ENCODE results near the gene KCMF1. TPM values are rescaled to one million over a fixed set of nuclear protein-coding genes. Genes with fewer than 3 reads are reported as not detected.
A peak's percentile ranks its signal among the peaks of the same experiment; 100 is the strongest.
"Not testable (repeated sequence)": the region's sequence is repeated elsewhere in the genome, so short reads cannot be mapped to it uniquely, and the experiment has no call there.

KCMF1 gene
- polyA plus RNA-seq, 3 donors = 44.9 to 55.2 (median 49.6) TPM

DNA sequence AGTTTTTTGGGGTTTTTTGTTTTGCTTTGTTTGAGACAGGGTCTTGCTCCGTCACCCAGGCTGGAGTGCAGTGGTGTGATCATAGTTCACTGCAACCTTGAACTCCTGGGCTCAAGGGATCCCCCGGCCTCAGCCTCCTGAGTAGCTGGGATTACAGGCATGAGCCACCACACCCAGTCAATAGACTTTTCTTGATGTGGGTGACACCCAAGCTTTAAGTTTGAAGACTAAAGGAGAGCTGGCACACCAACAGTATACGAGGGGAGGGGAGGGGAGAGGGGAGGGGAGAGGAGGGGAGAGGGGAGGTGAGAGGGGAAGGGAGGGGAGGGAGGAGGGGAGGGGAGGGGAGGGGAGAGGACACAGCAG lies 25.1 kb upstream of the KCMF1 start:
- DNase-seq (ENCODE audit: extremely low read depth in 1 of 11, low read depth in 9 of 11, low spot score in 4 of 11) = not testable (repeated sequence)

DNA sequence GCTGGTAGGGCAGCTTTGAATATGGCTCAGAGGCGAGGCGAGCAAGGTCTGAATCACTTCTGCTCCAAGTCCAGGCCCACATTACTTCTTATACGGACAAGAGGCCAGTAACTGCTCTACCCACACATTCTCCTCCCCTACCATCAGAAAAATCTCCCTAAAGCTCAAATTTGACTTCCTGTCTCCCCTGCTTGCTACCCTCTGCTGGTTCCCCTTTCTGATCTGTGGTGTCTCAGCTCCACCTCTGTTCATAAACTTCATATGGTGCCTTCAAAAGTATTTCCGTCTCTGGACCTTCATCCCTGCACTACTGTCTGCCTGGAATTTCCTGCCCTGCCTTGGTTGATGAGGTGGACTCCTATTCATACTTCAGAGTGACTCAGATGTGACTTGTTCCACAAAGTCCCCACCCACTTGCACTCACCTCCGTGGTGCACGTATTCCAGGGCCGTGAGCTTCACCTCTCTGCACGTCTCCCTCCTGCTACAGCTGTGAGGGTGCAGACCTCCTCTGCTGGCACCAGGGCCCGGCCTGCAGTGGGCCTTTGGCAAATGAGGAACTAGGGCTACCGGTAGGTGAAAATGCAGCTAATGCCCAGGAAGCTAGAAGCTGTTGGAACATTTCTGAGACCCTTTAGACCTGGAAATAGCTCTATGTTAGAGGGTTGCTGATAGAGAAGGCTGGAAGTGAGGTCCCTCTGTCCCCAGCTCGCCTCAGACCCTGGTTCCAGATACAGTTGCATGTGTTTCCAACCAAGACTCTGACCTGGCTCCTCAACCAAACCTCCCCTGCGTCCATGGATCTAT lies 24.6 kb upstream of the KCMF1 start:
- no peak for DNase-seq (ENCODE audit: extremely low read depth in 1 of 11, low read depth in 9 of 11, low spot score in 4 of 11)

DNA sequence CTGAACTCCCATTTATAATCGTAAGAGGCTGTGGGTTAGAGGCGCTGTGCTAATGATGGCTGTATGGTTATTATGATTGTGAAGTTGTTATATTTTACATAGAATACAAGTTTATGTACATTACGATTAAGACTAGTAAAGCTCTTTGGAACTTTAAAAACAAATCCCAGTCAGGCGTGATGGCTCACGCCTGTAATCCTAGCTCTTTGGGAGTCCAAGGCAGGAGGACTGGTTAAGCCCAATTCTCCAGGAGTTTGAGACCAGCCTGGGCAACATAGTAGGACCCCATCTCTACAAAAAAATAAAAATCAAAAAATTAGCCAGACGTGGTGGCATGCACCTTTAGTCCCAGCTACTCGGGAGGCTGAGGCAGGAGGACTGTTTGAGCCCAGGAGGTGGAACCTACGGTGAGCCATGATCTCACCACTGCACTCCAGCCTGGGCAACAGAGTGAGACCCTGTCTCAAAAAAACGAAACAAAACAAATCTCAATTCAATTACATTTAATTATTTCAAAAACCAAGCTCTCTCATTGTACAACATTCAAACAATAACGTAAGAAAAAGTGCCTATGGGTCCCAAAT lies 23.9 kb upstream of the KCMF1 start:
- no peak for DNase-seq (ENCODE audit: extremely low read depth in 1 of 11, low read depth in 9 of 11, low spot score in 4 of 11)

DNA sequence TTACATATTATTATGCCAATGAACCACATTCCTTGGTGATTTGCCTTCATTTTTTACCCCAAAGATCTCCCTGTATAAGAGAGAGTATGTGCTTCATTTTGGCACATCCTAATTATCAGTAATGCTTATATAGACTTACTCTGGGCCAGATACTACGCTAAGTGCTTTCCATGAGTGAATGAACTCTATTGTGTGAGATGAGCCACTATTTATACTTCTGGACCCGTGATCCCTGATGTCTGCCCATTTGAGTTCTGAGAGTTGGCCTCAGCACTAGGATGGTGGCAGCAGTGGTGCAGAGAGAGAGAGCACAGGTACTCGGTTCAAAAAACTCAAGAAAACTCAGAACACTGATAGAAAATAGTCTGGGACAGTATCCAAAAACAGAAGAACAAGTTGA lies 17.4 kb upstream of the KCMF1 start:
- no peak for DNase-seq (ENCODE audit: extremely low read depth in 1 of 11, low read depth in 9 of 11, low spot score in 4 of 11)

DNA sequence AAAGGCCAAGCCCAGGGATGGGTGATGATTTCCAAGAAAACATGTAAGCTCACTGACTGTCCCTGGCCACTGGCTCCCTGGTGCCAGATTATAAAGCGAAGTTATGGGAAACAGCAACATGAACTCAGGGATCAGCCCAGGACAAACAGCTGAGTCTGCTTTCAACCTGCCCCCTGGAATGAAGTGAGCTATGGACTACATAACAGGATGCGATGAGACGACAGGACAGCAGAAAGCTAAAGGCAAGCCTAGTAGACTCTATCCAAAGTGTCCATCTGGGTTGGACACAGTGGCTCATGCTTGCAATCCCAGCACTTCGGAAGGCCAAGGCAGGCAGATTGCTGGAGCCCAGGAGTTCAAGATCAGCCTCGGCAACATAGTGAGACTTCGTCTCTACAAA lies 16.6 kb upstream of the KCMF1 start:
- DNase-seq (ENCODE audit: extremely low read depth in 1 of 11, low read depth in 9 of 11, low spot score in 4 of 11) = no peak

DNA sequence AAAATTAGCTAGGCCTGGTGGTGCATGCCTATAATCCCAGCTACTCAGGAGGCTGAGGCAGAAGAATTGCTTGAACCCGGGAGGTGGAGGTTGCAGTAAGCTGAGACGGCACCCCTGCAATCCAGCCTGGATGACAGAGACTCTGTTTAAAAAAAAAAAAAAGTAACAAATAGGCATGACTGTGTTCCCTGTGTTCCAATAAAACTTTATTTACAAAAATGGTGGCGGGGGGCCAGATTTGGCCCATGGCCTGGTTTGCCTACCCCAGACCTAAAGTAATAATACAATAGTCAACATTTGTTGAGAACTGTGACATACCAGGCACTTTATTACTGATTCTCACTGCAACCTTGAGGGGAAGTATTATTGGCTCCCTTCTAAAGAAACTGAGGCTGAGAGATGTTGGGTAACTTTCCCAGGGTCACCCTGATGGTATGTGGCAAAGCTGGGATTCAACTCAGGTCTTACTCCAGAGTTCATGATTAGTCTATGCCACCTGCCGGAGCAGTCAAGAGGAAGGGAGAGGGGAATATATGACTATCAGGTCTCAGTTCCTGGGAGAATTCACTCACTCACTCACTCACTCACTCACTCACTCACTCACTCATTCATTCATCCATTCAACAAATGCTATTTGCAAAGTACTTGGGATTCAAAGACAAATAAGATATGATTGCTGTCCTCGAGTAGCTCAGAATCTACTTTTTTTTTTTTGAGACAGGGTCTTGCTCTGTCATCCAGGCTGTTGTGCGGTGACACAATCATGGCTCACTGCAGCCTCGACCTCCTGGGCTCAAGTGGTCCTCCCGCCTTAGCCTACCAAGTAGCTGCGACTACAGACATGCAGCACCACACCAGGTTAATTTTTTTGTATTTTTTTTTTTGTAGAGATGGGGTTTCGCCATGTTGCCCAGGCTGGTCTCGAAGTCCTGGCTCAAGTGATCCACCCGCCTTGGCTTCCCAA lies 14.3 kb upstream of the KCMF1 start:
- no peak for DNase-seq (ENCODE audit: extremely low read depth in 1 of 11, low read depth in 9 of 11, low spot score in 4 of 11)

DNA sequence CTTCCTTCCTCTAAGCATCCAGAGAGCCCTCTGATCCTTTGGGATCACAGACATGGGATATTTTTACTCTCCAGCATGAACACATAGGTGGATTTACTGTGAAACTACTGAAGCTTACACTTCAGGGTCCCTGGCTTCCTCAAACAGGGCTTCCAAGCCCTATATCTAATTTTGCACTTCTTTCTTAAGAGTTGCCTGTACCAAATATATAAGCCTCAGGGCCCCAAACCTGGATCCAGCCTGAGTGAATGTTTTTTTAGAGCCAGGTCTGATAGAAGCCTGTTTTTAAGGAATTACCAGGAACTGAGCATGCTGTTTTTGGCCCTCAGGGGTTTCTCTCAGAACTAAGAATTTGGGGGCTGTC lies 13.2 kb upstream of the KCMF1 start:
- DNase-seq (ENCODE audit: extremely low read depth in 1 of 11, low read depth in 9 of 11, low spot score in 4 of 11) = no peak

DNA sequence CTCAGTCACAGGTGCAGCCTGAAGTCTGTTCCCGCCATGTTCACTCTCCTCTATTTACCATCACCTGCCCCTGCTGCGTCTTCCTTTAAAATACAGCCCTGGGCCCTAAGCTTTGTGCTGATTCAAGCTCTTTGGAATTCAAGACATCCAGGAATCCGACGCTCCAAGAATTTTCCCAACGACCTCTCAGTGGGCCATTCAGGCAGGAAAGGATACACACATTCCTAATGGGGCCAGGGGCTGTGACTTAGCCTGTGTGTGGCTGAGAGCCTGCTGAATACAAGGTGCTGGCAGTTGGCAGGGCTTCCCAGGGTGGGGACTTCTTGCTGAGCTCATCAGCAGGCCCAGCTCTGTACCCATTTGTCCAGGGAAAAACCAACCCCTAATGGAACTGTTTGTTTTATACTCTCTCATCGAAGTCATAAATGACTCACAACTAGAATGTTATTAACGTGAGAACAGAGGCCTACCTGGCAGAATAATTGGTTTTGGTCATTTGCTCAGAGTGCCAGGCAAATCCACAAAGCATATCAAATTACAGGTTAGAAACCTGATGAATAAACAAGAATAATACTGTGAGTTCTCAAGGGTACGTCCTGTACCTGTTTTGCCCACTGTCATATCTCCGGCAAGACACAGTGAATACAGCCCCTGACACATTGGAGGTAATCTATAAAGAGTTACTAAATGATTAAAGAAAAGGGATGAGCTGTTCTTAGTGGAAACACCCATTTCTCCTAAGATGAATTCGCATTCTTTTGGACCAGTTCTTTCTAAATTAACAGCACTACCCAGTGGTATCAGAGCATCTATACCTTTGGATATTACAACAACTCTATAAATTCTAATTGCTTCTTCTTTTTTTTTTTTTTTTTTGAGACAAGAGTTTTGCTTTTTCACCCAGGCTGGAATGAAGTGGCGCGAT lies 12.6 kb upstream of the KCMF1 start:
- DNase-seq (ENCODE audit: extremely low read depth in 1 of 11, low read depth in 9 of 11, low spot score in 4 of 11) = peak in 3 of 11 donors; percentile 23 to 67 (median 62)

DNA sequence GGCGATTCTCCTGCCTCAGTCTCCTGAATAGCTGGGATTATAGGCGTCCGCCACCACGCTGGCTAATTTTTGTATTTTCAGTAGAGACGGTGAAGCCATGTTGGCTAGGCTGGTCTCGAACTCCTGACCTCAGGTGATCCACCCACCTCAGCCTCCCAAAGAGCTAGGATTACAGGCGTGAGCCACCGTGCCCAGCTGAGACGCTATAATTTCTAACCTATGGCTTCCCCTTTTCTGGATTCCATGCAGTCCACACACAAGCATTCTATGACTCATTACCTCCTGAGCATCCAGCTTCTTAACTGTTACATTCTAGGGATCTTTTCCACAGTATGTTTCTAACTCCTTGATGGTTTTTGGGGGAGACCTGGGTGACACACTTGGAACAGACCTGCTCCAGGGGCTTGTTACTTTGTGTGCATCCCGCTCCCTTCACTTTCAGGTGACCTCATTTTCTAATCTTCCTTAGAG lies 11.8 kb upstream of the KCMF1 start:
- no peak for DNase-seq (ENCODE audit: extremely low read depth in 1 of 11, low read depth in 9 of 11, low spot score in 4 of 11)

DNA sequence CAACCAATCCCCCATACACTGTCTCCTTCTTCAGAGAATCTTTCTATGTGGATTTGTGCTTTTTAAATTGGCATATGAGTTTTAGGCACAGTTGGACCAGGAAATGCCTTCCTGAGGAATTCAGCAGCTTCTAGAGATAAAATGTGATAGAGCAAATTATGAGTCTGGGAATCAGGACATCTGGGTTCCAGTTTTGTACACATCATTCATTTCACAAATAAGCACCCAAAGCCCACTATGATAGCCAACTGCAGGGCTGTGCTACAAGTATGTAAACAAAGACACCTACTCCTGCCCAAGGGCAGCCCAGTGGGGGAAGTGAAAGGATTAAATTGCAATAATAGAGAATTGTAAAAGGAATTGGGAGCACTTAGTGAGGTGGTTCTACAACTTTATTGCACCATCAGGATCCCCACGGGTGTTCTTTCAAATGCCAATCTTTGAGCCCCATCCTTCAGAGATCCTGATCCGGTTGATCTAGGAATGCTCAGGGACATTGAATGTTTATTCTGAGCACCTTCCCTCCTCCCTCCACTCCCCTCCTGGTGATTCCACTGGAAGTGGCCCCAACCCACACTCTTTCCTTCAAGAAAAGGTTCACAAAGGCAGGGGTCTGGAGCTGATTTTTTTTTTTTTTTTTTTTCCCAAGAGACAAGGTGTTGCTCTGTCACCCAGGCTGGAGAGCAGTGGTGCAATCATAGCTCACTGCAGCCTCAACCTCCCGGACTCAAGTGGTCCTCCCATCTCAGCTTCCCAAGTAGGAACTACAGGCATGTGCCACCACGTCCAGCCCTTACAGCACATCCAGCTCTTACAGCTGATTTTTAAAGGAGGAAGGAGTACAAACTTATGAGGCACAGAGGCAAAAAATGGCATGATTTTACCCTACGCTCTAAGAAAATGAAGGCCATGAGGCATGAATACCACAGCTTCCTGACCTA lies 11.1 kb upstream of the KCMF1 start:
- no peak for DNase-seq (ENCODE audit: extremely low read depth in 1 of 11, low read depth in 9 of 11, low spot score in 4 of 11)

DNA sequence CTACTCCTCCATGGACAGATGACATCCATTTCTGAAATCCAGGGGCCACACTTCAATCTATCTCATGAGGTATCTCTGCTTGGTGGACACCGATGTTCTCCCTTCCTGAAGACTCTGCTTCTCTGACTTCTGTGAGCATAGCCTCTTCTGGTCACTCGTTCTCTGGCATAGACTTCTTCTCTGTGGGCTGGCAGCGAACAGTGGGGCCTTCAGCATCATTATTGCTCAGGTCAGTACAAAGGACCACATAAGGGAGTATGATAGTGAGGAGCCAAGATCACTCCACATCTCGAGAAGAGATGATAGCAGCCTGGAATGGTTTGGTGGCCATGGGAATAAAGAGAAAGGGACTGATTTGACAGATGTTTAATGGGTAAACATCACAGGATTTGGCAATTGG lies 8.0 kb upstream of the KCMF1 start:
- no peak for DNase-seq (ENCODE audit: extremely low read depth in 1 of 11, low read depth in 9 of 11, low spot score in 4 of 11)

DNA sequence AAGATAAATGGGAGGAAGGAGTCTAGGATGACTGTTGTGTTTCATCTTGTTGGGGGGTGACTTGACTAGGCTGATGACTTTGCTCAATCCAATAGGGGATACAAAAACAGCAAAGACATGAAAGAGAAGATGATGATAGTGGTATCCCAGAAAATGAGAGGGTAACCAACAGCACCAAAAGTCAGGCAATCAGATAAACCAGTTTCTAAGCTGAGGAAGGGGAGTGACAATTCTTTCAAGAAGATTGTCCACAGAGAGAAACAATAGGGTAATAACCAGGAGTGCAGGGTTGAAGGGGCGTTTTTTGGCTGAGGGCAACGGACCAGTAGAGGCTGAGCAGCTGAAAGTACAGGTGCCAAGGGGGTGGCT lies 7.7 kb upstream of the KCMF1 start:
- DNase-seq (ENCODE audit: extremely low read depth in 1 of 11, low read depth in 9 of 11, low spot score in 4 of 11) = no peak

DNA sequence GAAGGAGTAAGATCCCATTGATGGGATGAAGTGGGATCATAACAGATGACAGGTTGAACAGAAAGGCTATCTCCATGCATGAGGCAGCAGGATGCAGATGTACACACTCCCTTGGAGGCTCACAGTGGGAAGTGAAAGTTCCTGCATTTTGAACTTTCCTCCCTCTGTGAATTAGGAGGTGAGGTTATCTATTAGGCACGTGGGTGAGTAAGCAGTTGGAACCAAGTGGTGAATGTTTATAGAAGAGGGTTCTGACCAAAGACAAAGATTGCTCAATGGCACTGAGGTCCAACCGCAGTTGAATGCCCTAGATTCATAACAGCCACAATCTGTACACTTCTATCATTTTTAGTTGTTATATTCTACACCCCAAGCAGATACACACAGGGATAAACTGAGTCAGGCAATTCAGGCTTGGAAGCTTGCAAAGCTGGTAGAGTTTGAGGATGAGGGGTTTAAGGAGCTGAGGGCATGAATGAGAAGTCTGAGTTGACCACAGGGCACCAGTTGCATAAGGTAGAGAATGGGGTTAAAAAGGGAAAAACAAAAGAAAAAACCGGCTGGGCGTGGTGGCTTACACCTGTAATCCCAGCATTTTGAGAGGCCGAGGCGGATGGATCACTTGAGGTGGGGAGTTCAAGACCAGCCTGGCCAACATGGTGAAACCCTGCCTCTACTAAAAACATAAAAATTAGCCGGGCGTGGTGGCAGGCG lies 7.1 kb upstream of the KCMF1 start:
- no peak for DNase-seq (ENCODE audit: extremely low read depth in 1 of 11, low read depth in 9 of 11, low spot score in 4 of 11)

DNA sequence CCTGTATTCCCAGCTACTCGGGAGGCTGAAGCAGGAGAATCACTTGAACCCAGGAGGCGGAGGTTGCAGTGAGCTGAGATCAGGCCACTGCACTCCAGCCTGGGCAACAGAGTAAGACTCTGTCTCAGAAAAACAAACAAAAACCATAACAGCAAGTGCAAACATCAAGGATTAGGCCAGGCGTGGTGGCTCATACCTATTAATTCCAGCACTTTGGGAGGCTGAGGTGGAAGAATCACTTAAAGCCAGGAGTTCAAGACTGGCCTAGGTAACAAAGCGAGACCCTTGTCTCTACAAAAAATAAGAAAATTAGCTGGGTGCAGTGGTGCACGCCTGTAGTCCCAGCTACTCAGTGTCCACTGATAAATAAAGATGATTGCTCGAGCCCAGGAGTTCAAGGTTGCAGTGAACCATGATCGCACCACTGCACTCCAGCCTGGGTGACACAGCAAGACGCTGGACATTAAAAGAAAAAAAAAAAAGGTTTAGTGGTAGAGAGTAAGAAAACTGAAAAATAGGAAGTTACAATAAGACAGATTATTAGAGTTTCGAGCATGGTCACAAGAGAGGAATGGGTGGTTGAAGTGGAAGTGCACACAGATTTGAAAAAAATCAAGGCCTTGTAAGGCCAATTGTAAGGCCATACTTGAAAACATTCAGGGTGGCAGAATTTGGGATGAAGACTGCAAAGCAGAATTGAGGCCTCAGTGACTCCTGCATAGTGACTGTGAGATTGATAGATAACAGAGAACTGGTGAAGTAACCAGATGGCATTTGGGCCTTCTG lies 6.4 kb upstream of the KCMF1 start:
- no peak for DNase-seq (ENCODE audit: extremely low read depth in 1 of 11, low read depth in 9 of 11, low spot score in 4 of 11)

DNA sequence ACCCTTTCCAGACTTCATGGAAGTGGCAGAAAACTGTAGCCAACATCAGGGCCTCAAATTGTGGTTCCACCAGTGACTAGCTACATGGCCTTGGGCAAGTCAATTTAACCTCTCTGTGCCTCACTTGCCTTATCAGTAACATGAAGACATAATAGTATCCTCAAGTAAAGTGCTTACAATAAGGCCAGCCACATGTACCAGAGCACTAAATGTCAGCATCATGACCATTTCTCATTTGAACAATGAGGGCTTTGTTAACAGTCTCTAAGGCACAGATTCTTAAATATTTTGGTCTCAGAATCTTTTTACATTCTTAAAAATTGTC lies 5.8 kb upstream of the KCMF1 start:
- DNase-seq (ENCODE audit: extremely low read depth in 1 of 11, low read depth in 9 of 11, low spot score in 4 of 11) = no peak

DNA sequence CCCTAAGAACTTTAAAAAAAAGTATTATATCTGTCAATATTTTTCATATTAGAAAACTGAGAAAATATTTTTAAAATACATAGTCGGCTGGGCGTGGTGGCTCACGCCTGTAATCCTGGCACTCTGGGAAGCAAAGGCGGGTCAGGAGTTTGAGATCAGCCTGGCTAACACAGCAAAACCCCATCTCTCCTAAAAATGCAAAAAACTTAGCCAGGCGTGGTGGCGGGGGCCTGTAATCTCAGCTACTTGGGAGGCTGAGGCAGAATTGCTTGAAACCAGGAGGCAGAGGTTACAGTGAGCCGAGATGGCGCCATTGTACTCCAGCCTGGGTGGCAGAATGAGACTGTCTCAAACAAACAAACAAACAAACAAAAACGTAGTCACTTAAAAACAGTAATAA lies 5.1 kb upstream of the KCMF1 start:
- DNase-seq (ENCODE audit: extremely low read depth in 1 of 11, low read depth in 9 of 11, low spot score in 4 of 11) = no peak

DNA sequence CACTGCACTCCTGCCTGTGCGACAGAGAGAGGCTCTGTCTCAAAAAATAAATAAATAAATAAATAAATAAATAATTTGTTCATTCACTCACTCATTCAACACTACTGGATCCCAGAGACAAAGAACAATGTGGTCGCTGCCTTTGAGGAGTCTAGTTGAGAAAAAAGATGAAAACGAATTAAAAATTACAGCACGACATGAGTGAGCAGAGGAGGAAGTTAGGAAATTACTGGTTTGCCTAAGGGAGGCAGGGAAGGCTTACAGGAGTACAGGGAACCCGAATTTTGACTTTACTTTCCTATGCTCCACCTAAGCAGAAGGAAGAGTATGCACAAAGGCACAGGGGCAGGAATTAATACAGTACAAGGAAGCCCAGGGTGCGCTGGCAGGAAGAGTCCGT lies 4.2 kb upstream of the KCMF1 start:
- DNase-seq (ENCODE audit: extremely low read depth in 1 of 11, low read depth in 9 of 11, low spot score in 4 of 11) = no peak

All from renal cortex interstitium (tissue), 11 donors.